Measurements from ENCODE around the gene USP17L18.
"Not testable (repeated sequence)": the region's sequence is repeated elsewhere in the genome, so short reads cannot be mapped to it uniquely, and the experiment has no call there.

GRCh38 chr4:9247953-9248680 is at the start of gene USP17L18:
- TF ChIP-seq POLR2A (IDR thresholded peaks at IDR 0.05; ENCODE audit: low read depth, low read length); POLR2AphosphoS5 (IDR thresholded peaks at IDR 0.05; ENCODE audit: low read depth, low read length); TAF1 (IDR thresholded peaks at IDR 0.05; ENCODE audit: low read depth, low read length); POU2F2 (IDR thresholded peaks at IDR 0.05; ENCODE audit: low read depth, low read length); PAX5 (IDR thresholded peaks at IDR 0.05; ENCODE audit: insufficient read depth, low read length, severe bottlenecking): not testable (repeated sequence)

All from GM12891 (cell line).